H1 (cell line): ENCODE results near the gene PLCL1. TPM values are rescaled to one million over a fixed set of nuclear protein-coding genes. Genes with fewer than 3 reads are reported as not detected.

Source experiments
- ATF2 ChIP-seq: IDR thresholded peaks from 2 replicates; pipeline ENCODE4 v1.6.1; 2012; ENCODE audit warnings: low read length, inconsistent platforms
- CTBP2 ChIP-seq: IDR thresholded peaks from 2 replicates; pipeline ENCODE4 v1.7.0; 2011; ENCODE audit warnings: borderline replicate concordance, mild to moderate bottlenecking, moderate library complexity, mixed read lengths, low read length; ENCODE audit not compliant: insufficient read depth, insufficient read length
- MAX ChIP-seq: IDR thresholded peaks from 2 replicates; pipeline ENCODE4 v1.6.1; 2012; ENCODE audit warnings: inconsistent platforms
- NRF1 ChIP-seq: IDR thresholded peaks from 2 replicates; pipeline ENCODE4 v1.6.1; 2011; ENCODE audit warnings: mild to moderate bottlenecking, low read depth, low read length, improper control_type of control experiment
- PHF8 ChIP-seq: fragments of 200-600 bp; sonication (generic); conservative IDR thresholded peaks from 2 replicates; pipeline ENCODE4 v1.7.1; 2012; ENCODE audit warnings: low read depth, mild to moderate bottlenecking, inconsistent platforms, low read length, moderate library complexity
- POU5F1 ChIP-seq: IDR thresholded peaks from 2 replicates; pipeline ENCODE4 v1.6.1; 2011; ENCODE audit warnings: low read depth, mild to moderate bottlenecking, low read length, moderate library complexity
- RNF2 ChIP-seq: fragments of 200-900, 300-1000 bp; sonication (generic); IDR thresholded peaks from 2 replicates; pipeline ENCODE4 v1.7.1; 2016; ENCODE audit warnings: borderline replicate concordance, low read depth, mild to moderate bottlenecking, antibody characterized with exemption, low read length; ENCODE audit not compliant: poor library complexity, severe bottlenecking; ENCODE audit errors: missing control alignments
- SIX5 ChIP-seq: IDR thresholded peaks from 2 replicates; pipeline ENCODE4 v1.6.1; 2011; ENCODE audit warnings: mild to moderate bottlenecking, low read depth, low read length
- polyA plus RNA-seq, 7 experiments: library from polyadenylated mRNA; depleted of rRNA in 3 of 7; stranded (reverse) in 5 of 7; unstranded in 2 of 7; fragments of >200 nt in 5 of 7; fragments of 200-250 nt in 2 of 7; gene quantifications; 1 replicate in 5 of 7; 2 replicates in 1 of 7; 4 replicates in 1 of 7; pipeline versions ENCODE4 v1.2.1 to v1.2.3, GENCODE V29; 2011 to 2013; ENCODE audit warnings: missing spikeins in 2 of 7, mixed read lengths in 2 of 7
- total RNA-seq: library from RNA; stranded (reverse); fragmentation: NEBNext Ultra II Directional; extraction: Animal tissue kit (Norgen Biotek cat#: 25700); gene quantifications from 2 replicates; pipeline ENCODE4 v1.2.1, GENCODE V29; 2021

Gene PLCL1
- total and polyA plus RNA-seq, 2 of the 8 experiments (the other 6 are each of a cell fraction or from before 2014, with no cell fraction given): not detected

- no peak for TF ChIP-seq SIX5
- TF ChIP-seq NRF1: no peak
- TF ChIP-seq RNF2: no peak
- no peak for TF ChIP-seq ATF2
- TF ChIP-seq PHF8: no peak
- TF ChIP-seq MAX: no peak
- TF ChIP-seq POU5F1: no peak
- TF ChIP-seq CTBP2: no peak
Observed at GRCh38 chr2:197920088-197920487, 115.7 kb downstream of the PLCL1 start (continued).
